ENCODE measurements around the gene MANF. TPM values are rescaled to one million over a fixed set of nuclear protein-coding genes. Genes with fewer than 3 reads are reported as not detected.

MANF gene
- total and polyA plus RNA-seq, 2 of the 13 experiments (the other 11 are each of a cell fraction or from before 2014, with no cell fraction given) = 55.4 to 269 TPM

DNA sequence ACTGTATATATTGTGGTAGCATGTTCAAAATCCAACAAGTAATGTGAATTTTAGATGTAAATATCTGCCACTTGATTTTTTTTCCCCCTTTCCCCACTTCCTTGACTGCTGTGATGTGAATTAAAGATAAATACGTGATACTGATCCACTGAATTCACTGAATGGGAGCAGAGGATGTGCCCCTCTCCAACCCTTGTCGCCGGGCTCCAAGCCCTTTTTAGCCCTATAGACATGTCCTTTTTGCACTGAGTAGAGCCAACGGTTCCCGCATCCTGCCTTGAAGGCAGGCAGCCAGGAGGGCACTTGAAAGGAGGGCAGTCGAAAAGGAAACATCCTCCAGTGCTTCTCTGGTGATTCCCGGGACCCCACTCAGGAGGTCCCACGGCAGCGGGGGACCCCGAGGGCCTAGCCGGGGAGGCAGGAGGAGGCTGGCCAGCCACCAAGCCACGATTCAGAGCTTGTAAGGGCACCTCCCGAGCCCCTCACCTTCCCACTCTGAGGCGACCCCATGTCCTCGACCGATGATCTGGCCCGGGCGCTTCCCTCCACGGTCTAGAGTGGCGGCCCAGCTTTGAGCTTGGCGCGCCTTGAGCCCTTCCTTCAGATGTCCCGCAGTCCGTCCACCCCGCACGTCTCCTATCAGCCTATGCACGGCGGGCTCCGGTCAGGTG, 901 bp upstream of the MANF start (continued):
- TF ChIP-seq, protein P1, sequence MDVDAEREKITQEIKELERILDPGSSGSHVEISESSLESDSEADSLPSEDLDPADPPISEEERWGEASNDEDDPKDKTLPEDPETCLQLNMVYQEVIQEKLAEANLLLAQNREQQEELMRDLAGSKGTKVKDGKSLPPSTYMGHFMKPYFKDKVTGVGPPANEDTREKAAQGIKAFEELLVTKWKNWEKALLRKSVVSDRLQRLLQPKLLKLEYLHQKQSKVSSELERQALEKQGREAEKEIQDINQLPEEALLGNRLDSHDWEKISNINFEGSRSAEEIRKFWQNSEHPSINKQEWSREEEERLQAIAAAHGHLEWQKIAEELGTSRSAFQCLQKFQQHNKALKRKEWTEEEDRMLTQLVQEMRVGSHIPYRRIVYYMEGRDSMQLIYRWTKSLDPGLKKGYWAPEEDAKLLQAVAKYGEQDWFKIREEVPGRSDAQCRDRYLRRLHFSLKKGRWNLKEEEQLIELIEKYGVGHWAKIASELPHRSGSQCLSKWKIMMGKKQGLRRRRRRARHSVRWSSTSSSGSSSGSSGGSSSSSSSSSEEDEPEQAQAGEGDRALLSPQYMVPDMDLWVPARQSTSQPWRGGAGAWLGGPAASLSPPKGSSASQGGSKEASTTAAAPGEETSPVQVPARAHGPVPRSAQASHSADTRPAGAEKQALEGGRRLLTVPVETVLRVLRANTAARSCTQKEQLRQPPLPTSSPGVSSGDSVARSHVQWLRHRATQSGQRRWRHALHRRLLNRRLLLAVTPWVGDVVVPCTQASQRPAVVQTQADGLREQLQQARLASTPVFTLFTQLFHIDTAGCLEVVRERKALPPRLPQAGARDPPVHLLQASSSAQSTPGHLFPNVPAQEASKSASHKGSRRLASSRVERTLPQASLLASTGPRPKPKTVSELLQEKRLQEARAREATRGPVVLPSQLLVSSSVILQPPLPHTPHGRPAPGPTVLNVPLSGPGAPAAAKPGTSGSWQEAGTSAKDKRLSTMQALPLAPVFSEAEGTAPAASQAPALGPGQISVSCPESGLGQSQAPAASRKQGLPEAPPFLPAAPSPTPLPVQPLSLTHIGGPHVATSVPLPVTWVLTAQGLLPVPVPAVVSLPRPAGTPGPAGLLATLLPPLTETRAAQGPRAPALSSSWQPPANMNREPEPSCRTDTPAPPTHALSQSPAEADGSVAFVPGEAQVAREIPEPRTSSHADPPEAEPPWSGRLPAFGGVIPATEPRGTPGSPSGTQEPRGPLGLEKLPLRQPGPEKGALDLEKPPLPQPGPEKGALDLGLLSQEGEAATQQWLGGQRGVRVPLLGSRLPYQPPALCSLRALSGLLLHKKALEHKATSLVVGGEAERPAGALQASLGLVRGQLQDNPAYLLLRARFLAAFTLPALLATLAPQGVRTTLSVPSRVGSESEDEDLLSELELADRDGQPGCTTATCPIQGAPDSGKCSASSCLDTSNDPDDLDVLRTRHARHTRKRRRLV (CRISPR knock-in tag; IDR thresholded peaks at IDR 0.05) = peak; percentile 70; the same call in 1 of the 2 replicates
- TF ChIP-seq ZZZ3 (CRISPR knock-in tag; IDR thresholded peaks at IDR 0.05; ENCODE audit: borderline replicate concordance) = no peak
- no peak for TF ChIP-seq ZNF136 (CRISPR knock-in tag; IDR thresholded peaks at IDR 0.05; ENCODE audit: low read depth)
- TF ChIP-seq, protein P2, sequence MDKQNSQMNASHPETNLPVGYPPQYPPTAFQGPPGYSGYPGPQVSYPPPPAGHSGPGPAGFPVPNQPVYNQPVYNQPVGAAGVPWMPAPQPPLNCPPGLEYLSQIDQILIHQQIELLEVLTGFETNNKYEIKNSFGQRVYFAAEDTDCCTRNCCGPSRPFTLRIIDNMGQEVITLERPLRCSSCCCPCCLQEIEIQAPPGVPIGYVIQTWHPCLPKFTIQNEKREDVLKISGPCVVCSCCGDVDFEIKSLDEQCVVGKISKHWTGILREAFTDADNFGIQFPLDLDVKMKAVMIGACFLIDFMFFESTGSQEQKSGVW (CRISPR knock-in tag; IDR thresholded peaks at IDR 0.05; ENCODE audit: borderline replicate concordance) = no peak
- TF ChIP-seq RFXAP (CRISPR knock-in tag; IDR thresholded peaks at IDR 0.05; ENCODE audit: borderline replicate concordance) = no peak
- TF ChIP-seq, protein P3, sequence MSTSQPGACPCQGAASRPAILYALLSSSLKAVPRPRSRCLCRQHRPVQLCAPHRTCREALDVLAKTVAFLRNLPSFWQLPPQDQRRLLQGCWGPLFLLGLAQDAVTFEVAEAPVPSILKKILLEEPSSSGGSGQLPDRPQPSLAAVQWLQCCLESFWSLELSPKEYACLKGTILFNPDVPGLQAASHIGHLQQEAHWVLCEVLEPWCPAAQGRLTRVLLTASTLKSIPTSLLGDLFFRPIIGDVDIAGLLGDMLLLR (CRISPR knock-in tag; IDR thresholded peaks at IDR 0.05) = peak; percentile 19; the same call in 1 of the 2 replicates
- TF ChIP-seq WIZ (CRISPR knock-in tag; IDR thresholded peaks at IDR 0.05) = peak; percentile 13; the same call in 1 of the 2 replicates
- TF ChIP-seq SNRNP70 (IDR thresholded peaks at IDR 0.05; ENCODE audit: low read depth, low read length) = no peak
- TF ChIP-seq, protein P4, sequence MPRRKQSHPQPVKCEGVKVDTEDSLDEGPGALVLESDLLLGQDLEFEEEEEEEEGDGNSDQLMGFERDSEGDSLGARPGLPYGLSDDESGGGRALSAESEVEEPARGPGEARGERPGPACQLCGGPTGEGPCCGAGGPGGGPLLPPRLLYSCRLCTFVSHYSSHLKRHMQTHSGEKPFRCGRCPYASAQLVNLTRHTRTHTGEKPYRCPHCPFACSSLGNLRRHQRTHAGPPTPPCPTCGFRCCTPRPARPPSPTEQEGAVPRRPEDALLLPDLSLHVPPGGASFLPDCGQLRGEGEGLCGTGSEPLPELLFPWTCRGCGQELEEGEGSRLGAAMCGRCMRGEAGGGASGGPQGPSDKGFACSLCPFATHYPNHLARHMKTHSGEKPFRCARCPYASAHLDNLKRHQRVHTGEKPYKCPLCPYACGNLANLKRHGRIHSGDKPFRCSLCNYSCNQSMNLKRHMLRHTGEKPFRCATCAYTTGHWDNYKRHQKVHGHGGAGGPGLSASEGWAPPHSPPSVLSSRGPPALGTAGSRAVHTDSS (CRISPR knock-in tag; conservative IDR thresholded peaks at IDR 0.05) = no peak
- TF ChIP-seq, protein P5, sequence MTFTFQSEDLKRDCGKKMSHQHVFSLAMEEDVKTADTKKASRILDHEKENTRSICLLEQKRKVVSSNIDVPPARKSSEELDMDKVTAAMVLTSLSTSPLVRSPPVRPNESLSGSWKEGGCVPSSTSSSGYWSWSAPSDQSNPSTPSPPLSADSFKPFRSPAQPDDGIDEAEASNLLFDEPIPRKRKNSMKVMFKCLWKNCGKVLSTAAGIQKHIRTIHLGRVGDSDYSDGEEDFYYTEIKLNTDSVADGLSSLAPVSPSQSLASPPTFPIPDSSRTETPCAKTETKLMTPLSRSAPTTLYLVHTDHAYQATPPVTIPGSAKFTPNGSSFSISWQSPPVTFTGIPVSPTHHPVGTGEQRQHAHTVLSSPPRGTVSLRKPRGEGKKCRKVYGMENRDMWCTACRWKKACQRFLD (CRISPR knock-in tag; IDR thresholded peaks at IDR 0.05; ENCODE audit: borderline replicate concordance) = 0 out of 2 replicates have a peak, but pooled peaks have one; percentile 3
- TF ChIP-seq ZBTB42 (CRISPR knock-in tag; IDR thresholded peaks at IDR 0.05) = peak; percentile 59; the same call in 1 of the 2 replicates
- 0 out of 2 replicates have a peak, but pooled peaks have one; percentile 85 for TF ChIP-seq ZNF235 (CRISPR knock-in tag; IDR thresholded peaks at IDR 0.05; ENCODE audit: borderline replicate concordance)
- TF ChIP-seq MEIS2 (CRISPR knock-in tag; IDR thresholded peaks at IDR 0.05) = 0 out of 2 replicates have a peak, but pooled peaks have one; percentile 17
- no peak for TF ChIP-seq ZNF550 (CRISPR knock-in tag; IDR thresholded peaks at IDR 0.05; ENCODE audit: borderline replicate concordance)
- TF ChIP-seq ZNF768 (CRISPR knock-in tag; IDR thresholded peaks at IDR 0.05) = peak; percentile 33; the same call in 1 of the 2 replicates
- TF ChIP-seq, protein P6, sequence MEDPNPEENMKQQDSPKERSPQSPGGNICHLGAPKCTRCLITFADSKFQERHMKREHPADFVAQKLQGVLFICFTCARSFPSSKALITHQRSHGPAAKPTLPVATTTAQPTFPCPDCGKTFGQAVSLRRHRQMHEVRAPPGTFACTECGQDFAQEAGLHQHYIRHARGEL (CRISPR knock-in tag; IDR thresholded peaks at IDR 0.05) = peak; percentile 84; the same call in 1 of the 2 replicates
- TF ChIP-seq IKZF4 (CRISPR knock-in tag; IDR thresholded peaks at IDR 0.05; ENCODE audit: borderline replicate concordance, low read depth, not compliant biosample characterization) = peak; percentile 44

Data from HepG2 (cell line).